ENCODE measurements around the gene FADS2. TPM values are rescaled to one million over a fixed set of nuclear protein-coding genes. Genes with fewer than 3 reads are reported as not detected.

FADS2 gene
- total RNA-seq, 1 experiment from 2014 or later = 17.1 TPM

- POLR2A ChIA-PET = interaction anchor here (2.8 kb wide), 1 partner anchor 21 kb away, joined by 14 read pairs; no protein-coding TSS in a partner anchor
- CTCF ChIA-PET = no interaction called here
- ATAC-seq (no peak), DNase-seq (ENCODE audit: low read depth, low spot score) (no peak)
- RAD21 ChIA-PET (ENCODE audit: low non-redundant PET in 1 of 2, low total read pairs in 2 of 2, uncharacterized antibody in 2 of 2, unreplicated experiment in 2 of 2) = no interaction called here
- peak overlapping the region; percentile 99 for H3K9ac ChIP-seq (ENCODE audit: low read length)
- peak overlapping the region; percentile 96 to 100 for H3K4me3 ChIP-seq (replicated peaks in 1 of 2; ENCODE audit: low read depth in 1 of 2, low read length in 2 of 2)
- H2AFZ ChIP-seq (ENCODE audit: low read depth, low read length, poor library complexity, severe bottlenecking) = no peak overlapping the region
- BruUV-seq (replicated peaks) = no TSS peak
- H3K36me3 ChIP-seq (ENCODE audit: control insufficient read depth in 1 of 2, insufficient read depth in 2 of 2, low read length in 2 of 2) = peaks cover 22 to 53% of the 10 kb centered on the region in 2 experiments
- H3K9me3 ChIP-seq (ENCODE audit: control insufficient read depth in 1 of 2, insufficient read depth in 1 of 2, low read depth in 1 of 2, low read length in 2 of 2) = no peaks in the 10 kb centered on the region
- no peaks in the 10 kb centered on the region for H3K27me3 ChIP-seq (ENCODE audit: insufficient read depth, low read length)
- H3K4me1 ChIP-seq (ENCODE audit: control insufficient read depth in 1 of 2, insufficient read depth in 2 of 2, low read length in 2 of 2) = peaks cover 4 to 16% of the 10 kb centered on the region in 2 experiments; a peak in 2 of 4 replicates
- no peaks in the 10 kb centered on the region for H3K9me2 ChIP-seq (ENCODE audit: insufficient read depth)
- intact Hi-C loops (cut with micrococcal nuclease) = no loop called here
- peaks cover 10% of the 10 kb centered on the region; the same call in 1 of the 2 replicates for H4K20me1 ChIP-seq (ENCODE audit: insufficient read depth)
- peak overlapping the region; percentile 90 for H3K4me2 ChIP-seq (ENCODE audit: low read length)
- H3K79me2 ChIP-seq (ENCODE audit: insufficient read depth, low read length) = peaks cover 84% of the 10 kb centered on the region
- peak overlapping the region; percentile 94; the same call in 1 of the 2 replicates for H3K27ac ChIP-seq (ENCODE audit: low read depth, low read length)
- TF ChIP-seq SP1 (IDR thresholded peaks at IDR 0.05; ENCODE audit: low read depth) = no peak
- no peak for TF ChIP-seq TCF7L2 (IDR thresholded peaks at IDR 0.05; ENCODE audit: borderline replicate concordance, extremely low read depth, insufficient read depth, insufficient read length)
- no peak for TF ChIP-seq EGR1 (IDR thresholded peaks at IDR 0.05; ENCODE audit: low read depth)
- no peak for TF ChIP-seq ZFX (IDR thresholded peaks at IDR 0.05)
- no peak for TF ChIP-seq REST (IDR thresholded peaks at IDR 0.05; ENCODE audit: low read depth)
- TF ChIP-seq CTCF (IDR thresholded peaks at IDR 0.05 in 2 of 3, conservative IDR thresholded peaks at IDR 0.05 in 1 of 3; ENCODE audit: borderline replicate concordance in 1 of 3, insufficient read depth in 1 of 3, low read depth in 2 of 3, low read length in 2 of 3) = no peak
- TF ChIP-seq JUND (IDR thresholded peaks at IDR 0.05) = no peak
- no peak for TF ChIP-seq POLR2A (IDR thresholded peaks at IDR 0.05; ENCODE audit: borderline replicate concordance, extremely low read depth, insufficient read depth, insufficient read length)
- TF ChIP-seq ATF3 (IDR thresholded peaks at IDR 0.05) = no peak
- TF ChIP-seq SIN3A (IDR thresholded peaks at IDR 0.05; ENCODE audit: low read depth) = no peak
- TF ChIP-seq RAD21 (IDR thresholded peaks at IDR 0.05; ENCODE audit: low read depth) = no peak
- no peak for TF ChIP-seq ELF1 (IDR thresholded peaks at IDR 0.05; ENCODE audit: borderline replicate concordance, low read depth)
- TF ChIP-seq EZH2phosphoT487 (IDR thresholded peaks at IDR 0.05; ENCODE audit: borderline replicate concordance) = no peak
- TF ChIP-seq CEBPB (IDR thresholded peaks at IDR 0.05; ENCODE audit: low read depth) = no peak
- TF ChIP-seq YY1 (IDR thresholded peaks at IDR 0.05; ENCODE audit: extremely low read depth, insufficient replicate concordance, low read depth, low read length) = no peak
- no peak for TF ChIP-seq MAX (IDR thresholded peaks at IDR 0.05)
- no peak for TF ChIP-seq POLR2AphosphoS5 (IDR thresholded peaks at IDR 0.05; ENCODE audit: low read depth, low read length)
- TF ChIP-seq ZNF274 (IDR thresholded peaks at IDR 0.05; ENCODE audit: low read depth, low read length) = no peak
These were observed 34.3 kb upstream of the FADS2 start for GRCh38 chr11:61793829-61794204.

All from HCT116 (cell line).